IPS-18c (cell line): ENCODE data around the gene PYGO1.
"Not testable (repeated sequence)": the region's sequence is repeated elsewhere in the genome, so short reads cannot be mapped to it uniquely, and the experiment has no call there.

ENCODE experiments used
- H3K4me3 ChIP-seq: 2 replicates; pipeline ENCODE4 v1.7.0; 2013; ENCODE audit warnings: low read depth, mild to moderate bottlenecking, low read length, moderate library complexity; ENCODE audit not compliant: insufficient read depth
- H3K9me3 ChIP-seq: one replicate; pipeline ENCODE4 v1.6.1; 2013; ENCODE audit warnings: mild to moderate bottlenecking, low read length, moderate library complexity; ENCODE audit not compliant: control insufficient read depth, insufficient read depth

Gene PYGO1

DNA sequence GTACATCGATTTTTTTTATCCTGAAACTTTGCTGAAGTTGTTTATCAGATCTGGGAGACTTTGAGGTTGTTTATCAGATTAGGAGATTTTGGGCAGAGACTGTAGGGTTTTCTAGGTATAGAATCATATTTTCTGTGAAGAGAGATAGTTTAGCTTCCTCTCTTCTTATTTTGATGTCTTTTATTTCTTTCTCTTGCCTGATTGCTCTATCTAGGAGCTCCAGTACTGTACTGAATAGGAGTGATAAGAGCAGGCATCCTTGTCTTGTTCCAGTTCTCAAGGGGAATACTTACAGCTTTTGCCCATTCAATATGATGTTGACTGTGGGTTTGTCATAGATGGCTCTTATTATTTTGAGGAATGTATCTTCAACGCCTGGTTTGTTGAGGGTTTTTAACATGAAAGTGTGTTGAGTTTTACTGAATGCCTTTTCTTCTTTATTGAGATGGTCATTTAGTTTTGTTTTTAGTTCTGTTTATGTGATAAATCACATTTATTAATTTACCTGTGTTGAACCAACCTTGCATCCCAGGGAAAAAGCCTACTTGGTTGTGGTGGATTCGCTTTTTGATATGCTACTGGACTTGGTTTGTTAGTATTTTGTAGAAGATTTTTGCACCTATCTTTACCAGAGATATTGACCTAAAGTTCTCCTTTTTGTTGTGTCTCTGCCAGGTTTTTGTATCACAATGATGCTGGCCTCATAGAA, 65.2 kb downstream of the PYGO1 start:
- Histone ChIP-seq H3K9me3 (no peaks in the 10 kb centered on the region), H3K4me3 (no peak overlapping the region)

DNA sequence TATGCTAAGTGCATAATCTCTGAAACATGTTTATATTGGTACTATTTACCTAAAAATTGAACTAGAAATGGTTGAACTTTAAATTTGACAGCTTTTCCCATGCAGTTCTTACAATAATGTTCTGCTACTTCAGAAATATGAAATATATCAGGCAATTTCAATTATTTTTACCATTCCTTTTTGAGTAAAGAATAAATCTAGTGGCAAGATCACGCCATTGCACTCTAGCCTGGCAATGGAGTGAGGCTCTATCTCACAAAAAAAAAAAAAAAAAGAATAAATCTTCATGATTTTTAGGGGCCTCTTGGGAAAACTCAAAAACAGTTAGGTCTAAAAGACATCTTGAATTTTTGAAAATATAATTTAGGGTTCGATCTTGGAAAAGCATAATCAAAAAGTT, 69.5 kb downstream of the PYGO1 start:
- no peak overlapping the region for H3K4me3 ChIP-seq
- no peaks in the 10 kb centered on the region for H3K9me3 ChIP-seq

DNA sequence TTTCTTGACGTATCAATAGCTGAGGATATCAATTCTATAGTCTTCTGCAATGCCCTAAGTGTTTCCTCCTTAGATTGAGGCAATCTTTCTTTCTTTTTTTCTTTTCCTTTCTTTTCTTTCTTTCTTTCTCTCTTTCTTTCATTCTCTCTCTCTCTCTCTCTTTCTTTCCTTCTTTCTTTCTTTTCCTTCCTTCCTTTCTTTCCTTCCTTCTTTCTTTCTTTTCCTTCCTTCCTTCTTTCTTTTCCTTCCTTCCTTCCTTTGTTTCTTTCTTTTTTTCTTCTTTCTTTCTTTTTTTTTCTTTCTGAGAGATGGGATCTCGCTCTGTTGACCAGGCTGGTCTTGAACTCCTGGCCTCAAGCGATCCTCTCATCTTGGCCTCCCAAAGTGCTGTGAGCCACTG, 70.1 kb downstream of the PYGO1 start:
- no peak overlapping the region for H3K4me3 ChIP-seq
- no peaks in the 10 kb centered on the region for H3K9me3 ChIP-seq

DNA sequence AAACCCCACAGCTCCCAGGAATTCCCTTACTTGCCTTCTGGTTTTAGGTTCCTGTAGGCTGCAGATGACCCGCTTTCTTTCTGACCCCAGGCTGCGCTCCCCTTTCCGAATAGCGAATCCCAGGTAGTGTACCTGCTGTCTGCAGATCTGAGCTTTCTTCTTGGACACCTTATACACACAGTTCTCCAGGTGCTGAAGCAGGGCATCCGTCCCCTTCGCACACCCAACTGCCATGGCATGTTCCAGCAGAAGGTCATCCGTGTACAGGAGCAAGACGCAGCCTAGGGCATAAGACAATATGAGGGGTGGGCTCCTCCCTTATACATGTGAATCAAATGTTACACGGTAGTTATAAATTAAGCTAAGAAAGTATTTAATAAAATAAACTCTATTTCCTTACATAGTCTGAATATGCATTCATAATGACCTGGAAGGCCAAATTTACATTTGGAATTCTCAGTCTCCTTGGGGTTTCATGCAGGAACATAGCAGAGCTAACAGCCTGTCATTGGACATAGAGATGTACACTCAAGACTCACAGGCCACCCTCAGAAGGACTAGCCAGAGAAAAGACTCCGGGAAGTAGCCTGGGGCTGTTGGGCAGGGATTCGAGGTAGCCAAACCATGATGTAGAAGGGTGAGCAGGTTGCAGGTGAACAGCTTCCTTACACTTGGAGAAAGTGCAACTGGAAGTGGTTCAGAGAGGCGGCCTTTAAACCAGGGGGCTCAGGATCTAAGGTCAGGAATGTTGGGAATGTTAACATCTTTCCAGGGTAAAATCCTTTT, 72.0 kb downstream of the PYGO1 start:
- Histone ChIP-seq H3K4me3 (no peak overlapping the region), H3K9me3 (no peaks in the 10 kb centered on the region)

GRCh38 chr15:55515491-55515890, 72.7 kb downstream of the PYGO1 start:
- Histone ChIP-seq H3K4me3 (no peak overlapping the region), H3K9me3 (no peaks in the 10 kb centered on the region)

- H3K9me3 ChIP-seq, result no peaks in the 10 kb centered on the region
- H3K4me3 ChIP-seq, result no peak overlapping the region
These were observed 73.7 kb downstream of the PYGO1 start for GRCh38 chr15:55514414-55514850.

DNA sequence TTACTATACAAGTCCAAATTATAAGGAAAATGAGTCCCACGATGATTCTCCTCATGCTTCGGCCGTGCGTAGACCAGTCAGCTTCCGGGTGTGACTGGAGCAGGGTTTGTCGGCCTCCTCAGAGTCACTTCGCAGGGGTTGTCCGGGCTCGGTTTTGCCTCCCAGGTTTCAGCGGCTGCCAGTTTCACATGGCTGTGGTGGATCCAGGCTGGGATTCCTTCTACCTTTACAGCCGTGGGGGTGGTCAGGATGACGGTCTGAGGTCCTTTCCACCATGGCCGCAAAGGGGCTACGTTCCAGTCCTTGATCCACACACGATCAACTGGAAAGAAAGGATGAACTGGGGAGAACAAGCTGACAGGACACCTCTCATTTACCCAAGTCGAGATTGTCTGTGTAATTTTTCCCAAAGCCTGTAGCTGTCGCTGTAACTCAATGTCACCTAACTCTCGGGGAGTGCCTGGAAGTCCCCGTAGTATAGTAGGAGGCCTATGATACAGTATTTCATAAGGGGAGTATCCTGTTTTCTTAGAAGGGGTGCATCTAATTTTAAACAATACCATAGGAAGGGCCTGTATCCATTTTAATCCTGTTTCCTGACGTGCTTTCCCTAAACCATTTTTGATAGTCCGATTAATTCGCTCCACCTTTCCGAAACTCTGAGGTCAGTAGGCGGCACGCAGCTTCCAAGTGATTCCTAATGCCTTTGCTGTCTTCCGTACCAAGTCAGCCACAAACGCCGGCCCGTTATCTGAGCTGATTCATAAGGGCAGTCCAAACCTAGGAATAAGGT, 74.3 kb downstream of the PYGO1 start:
- H3K4me3 ChIP-seq, result not testable (repeated sequence)

DNA sequence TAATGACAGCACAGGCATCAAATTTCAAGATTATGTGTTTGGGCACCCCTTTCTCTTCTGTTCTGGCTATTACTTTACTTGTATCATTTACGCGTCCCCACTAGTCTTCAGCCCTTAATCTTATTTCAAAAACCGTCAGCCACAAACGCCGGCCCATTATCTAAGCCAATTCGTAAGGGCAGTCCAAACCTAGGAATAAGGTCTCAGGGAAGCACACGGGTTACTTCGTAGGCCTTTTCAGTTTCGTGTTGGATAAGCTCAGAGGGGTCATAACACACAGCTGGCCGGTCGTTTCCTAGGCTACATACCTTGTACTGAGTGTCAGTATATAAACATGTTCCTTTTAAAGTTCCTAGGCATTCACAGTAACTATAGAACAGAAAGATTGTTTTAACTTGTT, 75.0 kb downstream of the PYGO1 start:
- H3K4me3 ChIP-seq, result no peak overlapping the region
- no peaks in the 10 kb centered on the region for H3K9me3 ChIP-seq

More for the DNA sequence above, 74.3 kb downstream of the PYGO1 start:
- H3K9me3 ChIP-seq, result not testable (repeated sequence)

- Histone ChIP-seq H3K9me3 (peaks cover 2% of the 10 kb centered on the region), H3K4me3 (no peak overlapping the region)
These were observed 80.6 kb downstream of the PYGO1 start for GRCh38 chr15:55507567-55507966.

DNA sequence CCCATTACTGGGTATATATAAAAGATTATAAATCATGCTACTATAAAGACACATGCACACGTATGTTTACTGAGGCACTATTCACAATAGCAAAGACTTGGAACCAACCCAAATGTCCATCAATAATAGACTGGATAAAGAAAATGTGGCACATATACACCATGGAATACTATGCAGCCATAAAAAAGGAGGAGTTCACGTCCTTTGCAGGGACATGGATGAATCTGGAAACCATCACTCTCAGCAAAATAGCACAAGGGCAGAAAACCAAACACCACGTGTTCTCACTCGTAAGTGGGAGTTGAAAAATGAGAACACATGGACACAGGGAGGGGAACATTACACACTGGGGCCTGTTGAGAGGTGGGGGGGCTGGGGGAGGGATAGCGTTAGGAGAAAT, 82.7 kb downstream of the PYGO1 start:
- not testable (repeated sequence) for H3K4me3 ChIP-seq, H3K9me3 ChIP-seq

- H3K4me3 ChIP-seq, result no peak overlapping the region
- no peaks in the 10 kb centered on the region for H3K9me3 ChIP-seq
These were observed 89.0 kb downstream of the PYGO1 start for GRCh38 chr15:55499151-55499550.

GRCh38 chr15:55498109-55498938, 89.8 kb downstream of the PYGO1 start:
- H3K9me3 ChIP-seq, result not testable (repeated sequence)
- peak overlapping the region; percentile 71 for H3K4me3 ChIP-seq

DNA sequence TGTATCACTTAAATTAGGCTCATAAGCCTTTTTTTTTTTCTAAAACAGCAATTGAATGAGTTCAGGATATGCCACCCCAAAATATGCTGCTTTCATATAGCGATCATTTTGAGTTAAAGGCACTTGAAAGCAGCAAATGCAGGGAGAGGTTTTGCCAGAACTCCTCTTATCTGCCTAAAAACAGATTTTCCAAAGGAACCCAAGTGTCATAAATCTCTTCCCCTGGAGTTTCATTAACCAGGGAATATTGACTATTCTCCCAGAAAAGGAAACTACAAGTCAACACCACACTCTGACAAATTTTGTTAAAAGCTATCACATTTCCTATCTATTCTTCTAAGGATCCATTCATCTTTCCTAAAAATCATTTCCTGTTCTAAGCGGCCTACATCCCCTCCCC, 91.4 kb downstream of the PYGO1 start:
- Histone ChIP-seq H3K9me3 (no peaks in the 10 kb centered on the region), H3K4me3 (no peak overlapping the region)

- Histone ChIP-seq H3K9me3 (no peaks in the 10 kb centered on the region), H3K4me3 (no peak overlapping the region)
These were observed 93.2 kb downstream of the PYGO1 start for GRCh38 chr15:55494931-55495330.

DNA sequence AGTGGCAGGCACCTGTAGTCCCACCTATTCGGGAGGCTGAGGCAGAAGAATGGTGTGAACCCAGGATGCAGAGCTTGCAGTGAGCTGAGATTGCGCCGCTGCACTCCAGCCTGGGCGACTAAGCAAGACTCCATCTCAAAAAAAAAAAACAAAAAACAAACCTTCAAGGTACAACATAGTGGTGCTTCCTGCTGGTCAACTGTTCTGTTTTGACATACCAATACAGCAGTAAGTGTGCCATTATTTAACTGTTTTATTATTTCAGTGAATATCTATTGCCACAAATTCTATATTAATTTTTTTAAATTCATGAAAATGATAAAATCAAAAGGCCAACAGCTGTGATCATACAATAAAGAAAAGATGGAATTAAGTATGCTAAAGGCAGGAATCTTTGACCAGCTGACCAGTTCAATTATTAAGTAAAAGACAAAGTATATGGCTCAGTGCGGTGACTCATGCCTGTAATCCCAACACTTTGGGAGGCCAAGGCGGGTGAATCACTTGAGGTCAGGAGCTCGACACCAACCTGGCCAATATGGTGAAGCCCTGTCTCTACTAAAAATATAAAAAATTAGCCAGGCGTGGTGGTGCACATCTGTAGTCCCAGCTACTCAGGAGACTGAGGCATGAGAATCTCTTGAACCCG, 99.1 kb downstream of the PYGO1 start:
- not testable (repeated sequence) for H3K4me3 ChIP-seq, H3K9me3 ChIP-seq
